ENCODE results near the gene ZNF618.

DNA sequence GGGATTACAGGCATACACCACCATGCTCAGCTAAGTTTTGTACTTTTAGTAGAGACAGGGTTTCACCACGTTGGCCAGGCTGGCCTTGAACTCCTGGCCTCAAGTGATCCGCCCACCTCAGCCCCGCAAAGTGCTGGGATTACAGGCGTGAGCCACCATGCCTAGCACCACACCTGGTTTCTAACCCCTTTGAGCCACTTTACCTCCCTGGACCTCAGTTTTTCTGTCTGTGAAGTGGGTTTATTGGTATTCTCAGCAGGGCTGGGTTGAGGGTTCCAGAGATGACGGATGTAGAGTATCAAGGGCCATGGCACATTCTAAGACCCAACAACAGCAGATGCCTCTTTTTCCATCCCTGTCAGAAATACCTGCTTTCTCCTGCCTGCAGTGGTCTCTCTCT lies 163.4 kb downstream of the ZNF618 start:
- TF ChIP-seq, protein P1, sequence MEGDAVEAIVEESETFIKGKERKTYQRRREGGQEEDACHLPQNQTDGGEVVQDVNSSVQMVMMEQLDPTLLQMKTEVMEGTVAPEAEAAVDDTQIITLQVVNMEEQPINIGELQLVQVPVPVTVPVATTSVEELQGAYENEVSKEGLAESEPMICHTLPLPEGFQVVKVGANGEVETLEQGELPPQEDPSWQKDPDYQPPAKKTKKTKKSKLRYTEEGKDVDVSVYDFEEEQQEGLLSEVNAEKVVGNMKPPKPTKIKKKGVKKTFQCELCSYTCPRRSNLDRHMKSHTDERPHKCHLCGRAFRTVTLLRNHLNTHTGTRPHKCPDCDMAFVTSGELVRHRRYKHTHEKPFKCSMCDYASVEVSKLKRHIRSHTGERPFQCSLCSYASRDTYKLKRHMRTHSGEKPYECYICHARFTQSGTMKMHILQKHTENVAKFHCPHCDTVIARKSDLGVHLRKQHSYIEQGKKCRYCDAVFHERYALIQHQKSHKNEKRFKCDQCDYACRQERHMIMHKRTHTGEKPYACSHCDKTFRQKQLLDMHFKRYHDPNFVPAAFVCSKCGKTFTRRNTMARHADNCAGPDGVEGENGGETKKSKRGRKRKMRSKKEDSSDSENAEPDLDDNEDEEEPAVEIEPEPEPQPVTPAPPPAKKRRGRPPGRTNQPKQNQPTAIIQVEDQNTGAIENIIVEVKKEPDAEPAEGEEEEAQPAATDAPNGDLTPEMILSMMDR (IDR thresholded peaks at IDR 0.05; ENCODE audit: low read depth, low read length, poor library complexity, severe bottlenecking): no peak
- no peak for TF ChIP-seq EZH2phosphoT487 (IDR thresholded peaks at IDR 0.05; ENCODE audit: borderline replicate concordance, low read length)
